Activated CD4-positive, alpha-beta T cell treated with anti-CD3 and anti-CD28 coated beads, Interleukin-2, amount 50 U/mL, for 1 hour (primary cell): ENCODE results near the gene XYLT2.

Experiments used
- DNase-seq: peaks from one replicate; pipeline ENCODE4 v3.0.0-alpha.2; 2020

XYLT2 gene

DNA sequence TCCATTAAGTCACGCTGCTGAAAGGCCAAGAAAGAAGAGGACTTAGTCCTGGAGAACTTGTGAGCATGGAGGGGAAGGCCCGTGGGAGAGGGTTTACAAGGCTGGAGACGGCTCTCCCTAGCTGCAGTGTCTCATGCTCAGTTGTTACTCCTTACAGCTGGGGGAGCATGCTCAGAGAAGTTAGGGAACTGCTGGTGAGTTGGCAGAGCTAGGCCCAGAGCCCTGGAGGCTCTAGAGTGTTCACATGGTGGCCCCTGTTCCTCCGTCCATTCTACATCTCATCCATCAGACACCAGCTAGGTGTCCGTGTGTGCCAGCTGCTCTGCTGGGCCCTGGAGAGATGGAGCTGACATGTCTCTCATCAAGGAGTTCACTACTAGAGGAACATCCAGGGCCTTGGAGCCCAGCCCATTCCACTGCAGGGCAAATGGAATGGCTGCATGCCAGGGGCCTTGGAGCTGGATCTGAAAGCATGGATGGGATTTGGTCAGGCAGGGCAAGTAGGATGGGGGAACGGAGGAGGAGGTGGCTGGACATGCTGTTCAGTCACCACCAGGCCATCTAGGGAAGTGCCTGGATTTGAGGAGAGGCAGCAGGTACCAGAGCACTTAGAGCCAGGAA, 6.3 kb downstream of the XYLT2 start:
- no peak for DNase-seq

DNA sequence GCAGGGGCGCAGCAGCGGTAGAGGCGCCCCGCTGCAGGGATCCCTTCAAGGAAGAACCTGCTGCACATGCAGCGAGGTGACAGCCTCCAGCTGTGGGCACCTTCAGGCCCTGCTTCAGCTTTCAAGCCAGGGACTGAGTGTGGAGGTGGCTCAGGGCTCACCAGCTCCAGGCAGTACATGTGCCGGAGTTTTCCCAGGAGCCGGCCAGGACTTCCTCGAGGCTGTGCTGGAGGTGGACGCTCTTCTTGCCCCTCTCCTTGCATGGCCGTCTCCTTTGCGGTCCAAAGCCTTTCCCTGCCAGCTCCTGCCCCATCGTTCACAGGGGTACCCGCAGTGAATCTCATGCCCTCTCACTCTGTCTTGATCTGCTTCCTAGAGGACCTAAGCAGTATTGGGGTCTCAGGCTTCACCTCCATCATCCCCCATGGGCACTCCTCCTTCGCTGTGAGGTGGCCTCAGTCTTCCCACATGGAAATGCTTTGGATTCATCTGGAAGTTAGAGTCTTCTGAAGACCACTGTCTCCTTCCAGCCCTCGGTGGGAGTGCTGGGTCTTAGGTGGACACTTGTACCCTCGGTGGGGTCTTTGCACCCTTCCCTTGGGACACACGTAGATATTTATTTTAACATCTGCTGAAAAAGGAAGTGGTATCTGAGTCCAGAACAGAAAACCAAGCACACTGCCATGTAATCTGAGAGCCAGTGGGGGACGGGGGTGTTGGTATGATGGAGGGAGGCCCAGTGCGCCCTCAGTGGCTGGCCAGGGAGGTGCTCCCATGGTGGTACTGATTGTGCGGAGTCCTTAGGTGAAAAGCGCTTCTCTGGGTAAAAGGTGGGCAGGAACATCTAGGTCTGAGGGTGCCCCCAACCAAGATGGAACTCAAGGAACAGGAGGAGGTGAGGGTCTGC, 7.0 kb downstream of the XYLT2 start:
- DNase-seq, result no peak

DNA sequence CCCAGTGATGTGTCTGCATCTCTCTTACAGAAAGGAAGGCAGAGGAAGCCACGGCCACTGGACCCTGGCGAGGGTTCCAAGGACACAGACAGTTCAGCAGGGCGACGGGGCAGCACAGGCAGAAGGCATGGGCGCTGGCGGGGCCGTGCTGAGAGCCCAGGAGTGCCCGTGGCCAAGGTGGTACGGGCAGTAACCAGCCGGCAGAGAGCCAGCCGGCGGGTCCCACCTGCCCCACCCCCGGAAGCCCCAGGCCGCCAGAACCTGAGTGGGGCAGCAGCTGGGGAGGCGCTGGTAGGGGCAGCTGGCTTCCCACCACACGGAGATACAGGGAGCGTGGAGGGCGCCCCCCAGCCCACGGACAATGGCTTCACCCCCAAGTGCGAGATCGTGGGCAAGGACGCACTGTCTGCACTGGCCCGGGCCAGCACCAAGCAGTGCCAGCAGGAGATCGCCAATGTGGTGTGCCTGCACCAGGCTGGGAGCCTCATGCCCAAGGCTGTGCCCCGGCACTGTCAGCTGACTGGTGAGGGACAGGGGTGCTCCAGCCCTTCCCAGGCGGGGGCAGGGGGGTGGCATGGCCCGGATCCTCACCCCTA, 7.8 kb downstream of the XYLT2 start:
- DNase-seq, result no peak

DNA sequence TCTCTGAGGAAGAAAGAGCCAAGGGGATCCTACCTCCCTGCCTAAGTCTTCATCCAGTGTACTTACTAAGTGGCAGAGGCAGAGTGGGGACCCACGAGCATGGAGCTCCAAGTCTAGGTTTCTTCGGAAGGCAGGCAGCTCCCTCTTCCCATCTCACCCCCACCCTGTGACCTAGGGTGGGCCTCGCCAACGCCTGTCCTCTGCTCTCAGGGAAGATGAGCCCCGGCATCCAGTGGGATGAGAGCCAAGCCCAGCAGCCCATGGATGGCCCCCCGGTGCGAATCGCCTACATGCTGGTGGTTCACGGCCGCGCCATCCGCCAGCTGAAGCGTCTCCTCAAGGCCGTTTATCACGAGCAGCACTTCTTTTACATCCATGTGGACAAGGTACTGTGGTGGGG, 8.3 kb downstream of the XYLT2 start:
- DNase-seq, result no peak

DNA sequence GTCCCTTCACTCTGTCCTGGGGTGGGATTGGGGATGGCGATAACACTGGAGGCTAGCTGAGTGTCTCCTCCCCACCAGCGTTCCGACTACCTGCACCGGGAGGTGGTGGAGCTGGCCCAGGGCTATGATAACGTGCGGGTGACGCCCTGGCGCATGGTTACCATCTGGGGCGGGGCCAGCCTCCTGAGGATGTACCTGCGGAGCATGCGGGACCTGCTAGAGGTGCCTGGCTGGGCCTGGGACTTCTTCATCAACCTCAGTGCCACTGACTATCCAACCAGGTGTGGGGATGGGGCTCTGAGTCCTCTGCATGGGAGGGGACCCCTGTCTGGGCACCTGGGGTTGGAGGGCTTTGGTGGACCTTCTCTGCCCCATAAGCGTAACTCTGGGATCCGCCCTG, 8.8 kb downstream of the XYLT2 start:
- DNase-seq, result no peak

DNA sequence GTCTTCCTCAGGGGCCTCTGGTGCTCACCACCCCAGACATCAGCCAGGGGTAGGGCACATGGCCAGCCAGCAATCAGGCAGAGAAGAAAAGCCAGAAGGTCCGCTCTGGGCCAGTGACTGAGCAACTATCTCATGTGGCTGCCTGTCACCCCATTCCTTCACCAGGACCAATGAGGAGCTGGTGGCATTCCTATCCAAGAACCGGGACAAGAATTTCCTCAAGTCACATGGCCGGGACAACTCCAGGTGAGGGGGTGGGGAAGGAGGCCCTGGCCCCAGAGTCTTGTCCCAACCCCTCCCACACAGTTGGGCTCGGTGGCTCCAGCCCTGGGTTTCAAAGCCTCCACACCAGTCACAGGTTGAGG, 9.4 kb downstream of the XYLT2 start:
- no peak for DNase-seq

DNA sequence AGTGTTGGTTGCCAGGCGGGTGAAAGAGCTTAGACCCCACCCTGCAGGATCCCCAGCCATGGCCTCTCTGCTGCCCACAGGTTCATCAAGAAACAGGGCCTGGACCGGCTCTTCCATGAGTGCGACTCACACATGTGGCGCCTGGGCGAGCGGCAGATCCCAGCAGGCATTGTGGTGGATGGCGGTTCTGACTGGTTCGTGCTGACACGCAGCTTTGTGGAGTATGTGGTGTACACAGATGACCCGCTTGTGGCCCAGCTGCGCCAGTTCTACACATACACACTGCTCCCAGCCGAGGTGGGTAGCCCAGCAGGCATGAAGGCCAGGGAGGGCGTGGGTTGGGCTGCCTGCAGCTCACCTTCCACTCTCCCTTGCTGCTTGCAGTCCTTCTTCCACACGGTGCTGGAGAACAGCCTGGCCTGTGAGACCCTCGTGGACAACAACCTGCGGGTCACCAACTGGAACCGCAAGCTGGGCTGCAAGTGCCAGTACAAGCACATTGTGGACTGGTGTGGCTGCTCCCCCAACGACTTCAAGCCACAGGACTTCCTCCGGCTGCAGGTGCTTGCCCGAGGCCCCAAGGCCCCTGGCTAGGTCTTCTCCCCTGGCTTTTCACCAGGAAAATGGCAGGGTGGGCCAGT, 9.9 kb downstream of the XYLT2 start:
- no peak for DNase-seq

DNA sequence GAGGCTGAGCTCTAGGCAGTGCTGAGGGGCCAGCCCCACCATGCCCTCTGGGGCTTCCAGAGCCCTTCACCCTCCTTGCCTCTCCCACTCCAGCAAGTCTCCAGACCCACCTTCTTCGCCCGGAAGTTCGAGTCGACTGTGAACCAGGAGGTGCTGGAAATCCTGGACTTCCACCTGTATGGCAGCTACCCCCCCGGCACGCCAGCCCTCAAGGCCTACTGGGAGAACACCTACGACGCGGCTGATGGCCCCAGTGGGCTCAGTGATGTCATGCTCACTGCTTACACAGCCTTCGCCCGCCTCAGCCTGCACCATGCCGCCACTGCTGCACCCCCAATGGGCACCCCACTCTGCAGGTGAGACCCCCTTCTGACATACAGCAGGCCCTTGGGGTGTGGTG, 10.5 kb downstream of the XYLT2 start:
- DNase-seq, result no peak

DNA sequence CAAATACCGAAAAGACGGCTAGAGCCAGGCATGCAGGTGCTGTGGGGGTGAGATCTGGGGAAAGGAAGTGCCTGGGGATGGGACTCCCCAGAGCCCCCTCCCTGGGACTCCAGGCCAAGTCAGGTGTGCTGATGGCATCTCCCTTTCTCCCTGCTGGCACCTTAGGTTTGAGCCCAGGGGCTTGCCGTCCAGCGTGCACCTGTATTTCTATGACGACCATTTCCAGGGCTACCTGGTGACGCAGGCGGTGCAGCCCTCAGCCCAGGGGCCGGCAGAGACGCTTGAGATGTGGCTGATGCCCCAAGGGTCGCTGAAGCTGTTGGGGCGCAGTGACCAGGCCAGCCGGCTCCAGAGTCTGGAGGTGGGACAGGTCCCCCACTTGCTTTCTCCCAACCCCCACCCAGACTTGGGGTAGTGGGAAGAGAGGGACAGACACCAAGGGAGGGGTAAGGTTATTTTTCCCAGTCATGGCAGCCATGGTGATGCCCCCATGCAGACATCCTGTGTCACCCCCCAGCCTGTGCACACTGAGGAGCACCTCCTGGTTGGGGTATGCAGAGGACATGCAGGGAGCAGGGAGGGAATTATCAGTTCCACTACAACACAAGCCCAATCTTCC, 11.1 kb downstream of the XYLT2 start:
- no peak for DNase-seq

DNA sequence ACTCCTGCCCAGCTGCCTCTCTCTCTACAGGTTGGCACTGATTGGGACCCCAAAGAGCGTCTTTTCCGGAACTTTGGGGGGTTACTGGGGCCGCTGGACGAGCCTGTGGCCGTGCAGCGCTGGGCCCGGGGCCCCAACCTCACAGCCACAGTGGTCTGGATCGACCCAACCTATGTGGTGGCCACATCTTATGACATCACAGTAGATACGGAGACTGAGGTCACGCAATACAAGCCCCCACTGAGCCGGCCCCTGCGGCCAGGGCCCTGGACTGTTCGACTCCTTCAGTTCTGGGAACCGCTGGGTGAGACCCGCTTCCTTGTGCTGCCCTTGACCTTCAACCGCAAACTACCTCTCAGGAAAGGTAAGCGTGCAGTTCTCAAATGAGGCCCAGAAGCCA, 12.3 kb downstream of the XYLT2 start:
- no peak for DNase-seq

DNA sequence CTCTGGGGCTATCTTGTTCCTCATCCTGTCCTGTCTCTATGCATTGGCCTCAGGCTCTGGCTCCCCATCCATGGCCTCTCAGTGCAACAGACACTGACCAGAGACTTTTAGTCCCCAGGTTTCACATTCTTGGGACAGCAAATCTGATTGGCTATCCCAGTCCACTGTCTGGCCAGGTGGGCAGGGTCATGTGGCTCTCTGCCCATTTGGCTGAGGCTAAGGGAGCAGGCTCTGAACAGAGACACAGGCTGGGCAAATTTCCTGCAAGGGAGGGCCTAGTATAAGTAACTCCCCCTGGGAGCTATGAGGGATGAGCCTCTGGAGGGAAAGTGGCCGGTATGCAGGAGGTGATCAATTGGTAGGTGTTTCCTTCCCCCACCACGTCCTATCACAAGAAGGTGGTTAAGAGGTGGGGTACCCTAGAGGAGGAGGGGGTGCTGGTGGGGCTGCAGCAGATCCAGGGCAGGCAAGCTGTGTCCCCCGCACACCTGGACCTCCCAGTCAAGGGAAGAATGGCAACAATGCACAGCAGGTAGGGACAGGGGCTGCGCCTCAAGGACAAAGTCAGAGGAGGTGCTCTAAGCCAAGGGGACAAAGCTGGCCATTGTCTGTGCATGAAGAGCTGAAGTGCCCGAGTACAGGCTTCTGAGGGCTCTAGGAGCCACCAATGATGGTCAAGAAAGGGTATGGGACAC, 13.2 kb downstream of the XYLT2 start:
- DNase-seq, result no peak

DNA sequence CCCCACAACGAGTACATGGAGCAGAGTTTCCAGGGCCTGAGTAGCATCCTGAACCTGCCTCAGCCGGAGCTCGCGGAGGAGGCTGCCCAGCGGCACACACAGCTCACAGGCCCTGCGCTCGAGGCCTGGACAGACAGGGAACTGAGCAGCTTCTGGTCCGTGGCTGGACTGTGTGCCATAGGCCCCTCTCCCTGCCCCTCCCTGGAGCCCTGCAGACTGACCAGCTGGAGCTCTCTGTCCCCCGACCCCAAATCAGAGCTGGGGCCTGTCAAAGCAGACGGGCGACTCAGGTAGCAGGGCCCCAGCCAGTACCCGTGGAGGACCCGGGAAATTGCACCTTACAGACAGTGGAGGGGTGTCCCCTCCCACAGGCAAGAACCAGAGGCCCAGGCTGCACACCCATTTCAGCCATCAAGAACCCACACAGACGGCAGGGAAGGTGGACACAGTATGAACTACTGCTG, 14.1 kb downstream of the XYLT2 start:
- DNase-seq, result no peak

DNA sequence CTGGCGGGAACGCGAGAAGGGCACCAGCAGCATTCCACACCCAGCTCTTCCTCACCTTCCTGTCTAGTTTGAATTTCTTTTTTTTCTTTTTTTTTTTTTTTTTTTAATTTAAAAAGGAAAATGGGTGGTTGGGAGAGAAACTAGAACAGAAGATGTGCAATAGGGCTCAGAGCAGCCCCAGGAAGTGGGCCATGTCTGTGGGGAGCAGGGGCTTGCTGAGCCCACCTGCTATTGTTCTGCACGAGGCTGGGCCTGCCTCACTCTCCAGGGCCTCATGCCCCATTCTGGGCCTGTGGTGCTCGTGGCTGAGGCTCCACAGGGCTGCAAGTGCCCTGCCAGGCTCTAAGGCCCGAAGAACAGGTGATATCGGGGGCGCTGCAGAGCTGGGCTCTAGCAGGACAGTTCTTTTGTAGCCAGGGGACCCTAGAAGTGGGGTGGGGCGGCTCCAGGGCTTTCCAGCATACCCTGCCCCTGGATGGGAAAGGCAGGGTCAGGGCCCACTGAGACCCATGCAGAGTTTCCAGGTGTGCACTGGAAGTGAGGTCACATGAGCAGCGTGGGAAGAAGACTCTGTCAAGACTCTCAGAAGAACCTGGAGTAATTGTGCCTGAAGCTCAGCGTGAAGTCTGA, 14.7 kb downstream of the XYLT2 start:
- no peak for DNase-seq

DNA sequence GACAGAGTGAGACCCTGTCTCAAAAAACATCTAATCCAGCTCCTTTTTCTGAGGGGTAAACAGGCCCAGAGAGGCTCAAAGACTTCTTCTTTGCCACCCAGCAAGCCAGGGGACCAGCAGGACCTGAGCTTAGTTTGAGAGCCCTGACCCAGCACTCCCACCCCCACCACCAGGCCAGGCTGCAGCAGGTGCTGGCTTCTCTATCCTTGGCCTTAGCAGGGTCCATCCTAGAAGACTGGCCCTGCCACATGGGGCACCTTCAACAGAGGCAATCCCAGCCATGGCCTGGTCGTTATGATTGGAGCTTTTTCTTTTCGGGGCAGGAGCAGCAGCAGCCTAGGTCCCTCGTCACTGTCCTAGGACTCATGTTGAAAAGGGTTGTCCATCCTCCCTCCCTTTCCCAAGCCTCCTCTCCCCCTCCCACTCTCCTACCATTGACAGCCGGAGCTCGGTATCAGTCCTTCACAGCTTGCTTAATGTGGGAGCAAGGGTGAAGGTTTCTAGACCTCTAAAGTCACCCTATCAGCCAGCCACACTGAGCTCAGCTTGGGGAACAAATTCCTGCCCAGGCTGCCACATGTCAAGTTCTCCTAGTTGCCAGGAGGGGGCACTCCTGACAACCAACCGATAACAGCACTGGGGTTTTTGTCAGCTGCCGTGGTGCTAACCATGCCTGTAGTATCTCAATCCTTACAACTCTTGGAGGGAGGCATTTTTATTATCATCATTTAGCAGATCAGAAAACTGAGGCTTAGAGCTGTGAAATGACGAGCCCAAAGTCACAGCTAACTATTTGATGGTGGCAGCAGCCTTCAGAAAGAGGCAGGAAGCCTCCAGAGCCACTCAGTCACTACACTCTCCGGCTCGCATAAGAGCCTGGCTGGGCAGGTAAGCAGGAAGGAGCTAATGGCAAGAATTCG, 15.9 kb downstream of the XYLT2 start:
- peak; percentile 51 for DNase-seq

DNA sequence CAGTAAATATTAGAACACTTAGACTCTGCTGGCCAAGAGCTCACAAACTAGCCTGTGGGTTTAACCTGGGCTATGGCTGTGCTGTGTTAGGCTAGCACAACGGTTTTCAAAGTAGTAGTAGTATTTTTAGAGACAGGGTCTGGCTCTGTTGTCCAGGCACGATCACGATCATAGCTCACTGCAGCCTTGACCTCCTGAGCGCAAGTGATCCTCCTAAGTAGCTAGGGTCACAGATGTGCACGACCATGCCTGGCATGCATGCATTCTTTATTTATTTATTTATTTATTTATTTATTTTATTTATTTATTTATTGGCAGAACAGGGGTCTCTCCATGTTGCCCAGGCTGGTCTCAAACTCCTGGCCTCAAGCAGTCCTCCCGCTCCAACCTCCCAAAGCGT, 16.7 kb downstream of the XYLT2 start:
- no peak for DNase-seq

DNA sequence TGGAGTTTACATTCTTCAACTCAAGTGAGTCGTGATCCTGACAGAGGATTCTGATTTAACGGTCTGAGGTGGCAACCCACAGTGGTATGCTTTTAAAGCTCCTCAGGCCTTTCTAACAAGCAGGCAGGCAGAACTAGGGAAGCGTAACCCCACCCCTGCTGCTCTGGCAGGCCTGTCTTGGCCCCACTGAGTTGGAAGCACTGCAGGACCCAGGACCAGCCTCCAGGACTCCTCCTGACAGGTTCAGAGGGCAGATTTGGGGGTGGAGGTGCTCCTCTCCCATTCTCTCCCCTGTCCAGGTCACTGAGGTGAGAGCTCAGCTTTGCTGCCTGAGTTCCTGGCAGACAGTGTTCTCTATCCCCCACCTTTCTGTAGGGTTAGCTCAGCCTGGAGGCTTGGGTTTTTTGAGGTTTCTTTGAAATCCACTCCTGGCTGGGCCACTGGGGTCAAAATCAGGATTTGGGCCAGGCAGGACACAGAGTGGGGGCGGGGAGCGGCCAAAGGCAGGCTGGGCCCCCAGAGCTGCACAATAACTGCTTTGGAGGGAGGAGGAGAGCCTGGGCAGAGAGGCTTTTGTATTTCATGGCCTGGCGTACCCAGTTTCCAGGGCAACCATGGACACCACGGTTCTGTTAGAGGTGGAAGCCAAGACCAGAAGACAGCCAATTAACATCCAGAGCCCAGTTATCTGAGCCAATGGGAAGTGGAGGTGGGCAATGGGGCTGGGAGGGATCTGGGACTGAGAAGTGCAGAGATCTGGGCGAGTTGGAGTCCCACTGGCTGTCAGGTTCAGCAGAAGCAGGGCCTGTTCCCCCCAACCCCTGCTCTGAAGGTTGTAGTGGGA, 17.5 kb downstream of the XYLT2 start:
- no peak for DNase-seq

DNA sequence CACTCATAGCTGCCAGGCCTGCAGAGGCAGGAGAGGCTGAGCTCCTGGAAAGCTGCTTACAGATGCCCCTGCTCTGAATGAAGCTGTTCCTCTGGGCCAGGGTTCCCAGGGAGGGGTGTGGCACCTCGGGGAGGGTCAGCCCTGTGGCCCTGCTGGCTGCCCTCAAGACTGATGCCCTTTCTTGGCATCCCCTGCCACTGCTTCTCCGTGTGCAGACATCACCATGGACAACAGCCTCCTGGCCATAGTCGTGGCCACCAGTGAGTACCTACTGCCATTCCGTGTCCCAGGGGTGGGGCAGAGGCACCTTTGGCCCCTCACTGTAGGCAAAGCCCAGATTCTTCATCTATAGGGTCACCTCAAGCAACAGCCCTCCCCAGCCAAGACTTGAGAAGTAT, 18.1 kb downstream of the XYLT2 start:
- DNase-seq, result no peak

DNA sequence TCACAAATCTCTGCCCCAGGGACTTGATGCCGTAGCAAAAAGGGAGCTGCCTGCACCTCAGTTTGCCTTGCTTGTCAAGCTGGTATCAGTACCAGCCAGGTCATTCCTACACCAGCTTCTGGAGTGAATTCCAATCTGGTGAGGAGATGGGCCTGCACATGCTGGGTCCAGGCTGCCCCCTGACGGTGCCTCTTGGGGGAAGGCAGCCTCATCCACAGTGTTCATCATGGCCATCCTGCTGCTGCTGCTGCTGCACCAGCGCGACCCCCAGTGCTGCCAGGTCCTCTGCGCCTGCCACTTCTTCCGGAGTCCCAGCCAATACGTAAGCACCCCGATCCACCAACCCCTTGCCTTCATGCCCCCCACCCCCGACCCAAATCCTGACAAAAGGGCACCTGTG, 18.8 kb downstream of the XYLT2 start:
- no peak for DNase-seq

DNA sequence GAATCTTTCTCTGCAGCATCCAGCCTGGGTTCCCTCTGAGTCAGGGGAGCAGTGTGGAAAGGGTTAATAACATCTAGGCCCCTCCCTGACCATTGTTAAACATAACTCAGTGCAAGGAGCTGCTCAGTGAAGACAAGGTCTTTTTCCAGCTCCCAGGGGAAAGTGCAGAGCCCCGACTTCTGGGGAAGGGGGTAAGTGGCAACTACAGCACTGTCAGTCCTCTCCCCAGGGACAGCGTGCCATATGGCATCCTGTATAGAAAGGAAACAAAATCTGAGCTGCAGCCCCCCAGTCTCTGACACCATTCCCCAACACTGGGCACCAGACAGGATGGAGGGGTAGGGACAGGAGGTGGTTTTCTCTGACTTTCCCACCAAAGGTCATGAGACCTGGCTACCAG, 19.2 kb downstream of the XYLT2 start:
- no peak for DNase-seq
